K562 (cell line): ENCODE measurements around the gene DPH7. TPM values are rescaled to one million over a fixed set of nuclear protein-coding genes. Genes with fewer than 3 reads are reported as not detected.
A peak's percentile ranks its signal among the peaks of the same experiment; 100 is the strongest.

Experiments used
- C11orf30 ChIP-seq: fragments of 450-650 bp; IDR thresholded peaks from 2 replicates; pipeline ENCODE4 v1.6.1; 2016; ENCODE audit warnings: low read depth, mild to moderate bottlenecking
- E4F1 ChIP-seq: fragments of 250-450 bp; sonication (Bioruptor Pico); IDR thresholded peaks from 2 replicates; pipeline ENCODE4 v1.5.0; 2021; ENCODE audit warnings: mild to moderate bottlenecking, borderline replicate concordance
- ELF2 ChIP-seq: fragments of 250-450 bp; sonication (Bioruptor Pico); IDR thresholded peaks from 2 replicates; pipeline ENCODE4 v1.5.0; 2021; ENCODE audit warnings: mild to moderate bottlenecking
- EP300 ChIP-seq: IDR thresholded peaks from 2 replicates; pipeline ENCODE4 v1.6.1; 2012; ENCODE audit warnings: low read length, improper control_type of control experiment
- FIP1L1 ChIP-seq: fragments of 200-400 bp; formaldehyde crosslinking; IDR thresholded peaks from 2 replicates; pipeline ENCODE4 v1.6.1; 2018; ENCODE audit warnings: mild to moderate bottlenecking, low read depth, low read length; ENCODE audit not compliant: poor library complexity, severe bottlenecking
- KAT2B ChIP-seq: IDR thresholded peaks from one replicate; pipeline ENCODE4 v1.6.1; 2012; ENCODE audit warnings: low read depth, mild to moderate bottlenecking, control low read depth, inconsistent platforms, low read length, moderate library complexity
- LARP7 ChIP-seq: fragments of 450-650 bp; IDR thresholded peaks from 2 replicates; pipeline ENCODE4 v1.6.1; 2016
- SMAD2 ChIP-seq: fragments of 150-350 bp; IDR thresholded peaks from 2 replicates; pipeline ENCODE4 v1.6.1; 2014; ENCODE audit warnings: low read depth, mild to moderate bottlenecking, low read length
- TFAM ChIP-seq: fragments of 250-450 bp; sonication (Bioruptor Pico); conservative IDR thresholded peaks from 2 replicates; pipeline ENCODE4 v1.5.0; 2021; ENCODE audit warnings: mild to moderate bottlenecking, moderate library complexity
- U2AF1 ChIP-seq: fragments of 200-400 bp; formaldehyde crosslinking; optimal IDR thresholded peaks from 2 replicates; pipeline ENCODE3; 2017; ENCODE audit warnings: mild to moderate bottlenecking, low read depth, low read length, moderate library complexity
- WHSC1 ChIP-seq: IDR thresholded peaks from one replicate; pipeline ENCODE4 v1.6.1; 2012; ENCODE audit warnings: low read length, control low read depth, inconsistent platforms
- ZBTB11 ChIP-seq, 3 experiments: fragments of 200-800 bp in 1 of 3; fragments of 250-450 bp in 1 of 3; fragments of 450-650 bp in 1 of 3; sonication (Bioruptor Pico) in 1 of 3; sonication (Bioruptor generic) in 1 of 3; formaldehyde crosslinking in 1 of 3; IDR thresholded peaks; 2 replicates each; pipeline versions ENCODE4 v1.6.1 to v1.8.0; 2016 to 2022; ENCODE audit warnings: mild to moderate bottlenecking in 2 of 3, missing genetic modification characterization in 2 of 3, missing compliant biosample characterization in 1 of 3, moderate library complexity in 1 of 3
- ZFX ChIP-seq: sonication (generic); formaldehyde crosslinking; IDR thresholded peaks from 2 replicates; pipeline ENCODE4 v1.8.0; 2022; ENCODE audit warnings: mild to moderate bottlenecking, missing genetic modification reagents, moderate library complexity
- ZKSCAN8 ChIP-seq: fragments of 200-800 bp; sonication (Bioruptor generic); IDR thresholded peaks from 2 replicates; pipeline ENCODE4 v1.6.1; 2016; ENCODE audit warnings: missing genetic modification characterization, missing compliant biosample characterization
- ZNF232 ChIP-seq: sonication (generic); formaldehyde crosslinking; IDR thresholded peaks from 2 replicates; pipeline ENCODE4 v1.8.0; 2022; ENCODE audit warnings: mild to moderate bottlenecking, missing genetic modification reagents
- polyA plus RNA-seq, 8 experiments: library from polyadenylated mRNA; depleted of rRNA in 4 of 8; stranded (reverse) in 5 of 8; unstranded in 3 of 8; fragments of >200 nt; fragmentation: Nextera tagmentation in 2 of 8; fragmentation: Illumina TruSeq in 1 of 8; extraction: Ambion mirVana in 2 of 8; extraction: Trizol in 1 of 8; gene quantifications; 2 replicates each; pipeline versions ENCODE4 v1.2.1 to v1.2.3, GENCODE V29; 2011 to 2014; ENCODE audit warnings: inconsistent platforms in 1 of 8, missing spikeins in 1 of 8
- total RNA-seq, 7 experiments: library from RNA; depleted of rRNA in 6 of 7; stranded (reverse); fragments of >200 nt in 6 of 7; fragmentation: Illumina TruSeq in 2 of 7; extraction: Trizol in 2 of 7; gene quantifications; 2 replicates each; pipeline versions ENCODE4 v1.2.1 to v1.2.3, GENCODE V29; 2011 to 2021; ENCODE audit warnings: low replicate concordance in 1 of 7
- TF ChIP-seq, protein P1 (sequence below): fragments of 250-450 bp; sonication (Bioruptor Pico); IDR thresholded peaks from 2 replicates; pipeline ENCODE4 v1.8.0; 2022; ENCODE audit warnings: moderate library complexity, mild to moderate bottlenecking, inconsistent platforms

DPH7 gene
- total and polyA plus RNA-seq, 9 of the 15 experiments (the other 6 are each of a cell fraction or from before 2014, with no cell fraction given), result 13.9 to 68.6 (median 41.3) TPM

- TF ChIP-seq ZFX (CRISPR knock-in tag), result peak; percentile 43; the same call in 1 of the 2 replicates
- TF ChIP-seq FIP1L1, result no peak
- no peak for TF ChIP-seq KAT2B
- no peak for TF ChIP-seq ZBTB11 (CRISPR knock-in tag; IDR thresholded peaks at IDR 0.05)
- TF ChIP-seq SMAD2, result no peak
- no peak for TF ChIP-seq LARP7
- no peak for TF ChIP-seq WHSC1
- TF ChIP-seq EP300, result no peak
- no peak for TF ChIP-seq E4F1
- TF ChIP-seq C11orf30, result no peak
- no peak for TF ChIP-seq TFAM (CRISPR knock-in tag)
- TF ChIP-seq ZNF232, result no peak
- no peak for TF ChIP-seq U2AF1
- TF ChIP-seq, protein P1, sequence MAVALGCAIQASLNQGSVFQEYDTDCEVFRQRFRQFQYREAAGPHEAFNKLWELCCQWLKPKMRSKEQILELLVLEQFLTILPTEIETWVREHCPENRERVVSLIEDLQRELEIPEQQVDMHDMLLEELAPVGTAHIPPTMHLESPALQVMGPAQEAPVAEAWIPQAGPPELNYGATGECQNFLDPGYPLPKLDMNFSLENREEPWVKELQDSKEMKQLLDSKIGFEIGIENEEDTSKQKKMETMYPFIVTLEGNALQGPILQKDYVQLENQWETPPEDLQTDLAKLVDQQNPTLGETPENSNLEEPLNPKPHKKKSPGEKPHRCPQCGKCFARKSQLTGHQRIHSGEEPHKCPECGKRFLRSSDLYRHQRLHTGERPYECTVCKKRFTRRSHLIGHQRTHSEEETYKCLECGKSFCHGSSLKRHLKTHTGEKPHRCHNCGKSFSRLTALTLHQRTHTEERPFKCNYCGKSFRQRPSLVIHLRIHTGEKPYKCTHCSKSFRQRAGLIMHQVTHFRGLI (CRISPR knock-in tag), result no peak
- TF ChIP-seq ZKSCAN8, result no peak
- TF ChIP-seq ELF2 (CRISPR knock-in tag), result no peak
Observed at GRCh38 chr9:137534256-137535119, 44.2 kb downstream of the DPH7 start (continued).
